ENCODE data around the gene ZNF396. TPM values are rescaled to one million over a fixed set of nuclear protein-coding genes. Genes with fewer than 3 reads are reported as not detected.

Gene ZNF396
- polyA plus RNA-seq, 2 of the 4 experiments (the other 2 are of a cell fraction) = 0.94 to 1.3 TPM

DNA sequence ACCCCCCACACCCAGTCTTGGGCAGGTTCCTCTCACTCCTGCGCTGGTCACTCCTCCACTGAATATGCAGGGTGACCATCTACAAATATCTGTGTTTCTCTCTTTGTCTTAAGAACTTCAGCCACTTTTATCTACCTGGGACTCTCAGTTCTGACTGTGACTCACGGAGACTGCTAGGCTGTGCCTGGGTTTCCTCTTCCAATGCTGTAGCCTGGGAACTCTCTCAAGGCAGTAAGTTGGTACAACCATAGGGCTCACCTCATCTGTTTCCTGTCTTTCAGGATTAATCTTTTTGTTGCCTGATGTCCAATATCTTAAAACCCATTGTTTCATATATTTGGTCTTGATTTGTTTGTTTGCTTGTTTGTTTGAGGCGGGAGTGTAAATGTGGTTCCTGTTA lies 47.2 kb upstream of the ZNF396 start (continued):
- TF ChIP-seq, protein P1, sequence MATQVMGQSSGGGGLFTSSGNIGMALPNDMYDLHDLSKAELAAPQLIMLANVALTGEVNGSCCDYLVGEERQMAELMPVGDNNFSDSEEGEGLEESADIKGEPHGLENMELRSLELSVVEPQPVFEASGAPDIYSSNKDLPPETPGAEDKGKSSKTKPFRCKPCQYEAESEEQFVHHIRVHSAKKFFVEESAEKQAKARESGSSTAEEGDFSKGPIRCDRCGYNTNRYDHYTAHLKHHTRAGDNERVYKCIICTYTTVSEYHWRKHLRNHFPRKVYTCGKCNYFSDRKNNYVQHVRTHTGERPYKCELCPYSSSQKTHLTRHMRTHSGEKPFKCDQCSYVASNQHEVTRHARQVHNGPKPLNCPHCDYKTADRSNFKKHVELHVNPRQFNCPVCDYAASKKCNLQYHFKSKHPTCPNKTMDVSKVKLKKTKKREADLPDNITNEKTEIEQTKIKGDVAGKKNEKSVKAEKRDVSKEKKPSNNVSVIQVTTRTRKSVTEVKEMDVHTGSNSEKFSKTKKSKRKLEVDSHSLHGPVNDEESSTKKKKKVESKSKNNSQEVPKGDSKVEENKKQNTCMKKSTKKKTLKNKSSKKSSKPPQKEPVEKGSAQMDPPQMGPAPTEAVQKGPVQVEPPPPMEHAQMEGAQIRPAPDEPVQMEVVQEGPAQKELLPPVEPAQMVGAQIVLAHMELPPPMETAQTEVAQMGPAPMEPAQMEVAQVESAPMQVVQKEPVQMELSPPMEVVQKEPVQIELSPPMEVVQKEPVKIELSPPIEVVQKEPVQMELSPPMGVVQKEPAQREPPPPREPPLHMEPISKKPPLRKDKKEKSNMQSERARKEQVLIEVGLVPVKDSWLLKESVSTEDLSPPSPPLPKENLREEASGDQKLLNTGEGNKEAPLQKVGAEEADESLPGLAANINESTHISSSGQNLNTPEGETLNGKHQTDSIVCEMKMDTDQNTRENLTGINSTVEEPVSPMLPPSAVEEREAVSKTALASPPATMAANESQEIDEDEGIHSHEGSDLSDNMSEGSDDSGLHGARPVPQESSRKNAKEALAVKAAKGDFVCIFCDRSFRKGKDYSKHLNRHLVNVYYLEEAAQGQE (IDR thresholded peaks at IDR 0.05) = no peak
- no peak for TF ChIP-seq SMC3 (IDR thresholded peaks at IDR 0.05)
- TF ChIP-seq POLR2A (IDR thresholded peaks at IDR 0.05; ENCODE audit: low read length) = no peak
- TF ChIP-seq ESRRA (IDR thresholded peaks at IDR 0.05; ENCODE audit: borderline replicate concordance, low read length) = no peak

GRCh38 chr18:35422237-35422636 lies 45.1 kb upstream of the ZNF396 start:
- no peak for FAIRE-seq
- peaks cover 2% of the 10 kb centered on the region; the same call in 2 of the 3 replicates for H3K9me3 ChIP-seq
- DNase-seq (ENCODE audit: low read depth in 1 of 2, low spot score in 1 of 2) = no peak
- no peak overlapping the region for H3K4me3 ChIP-seq
- H3K27ac ChIP-seq = no peak overlapping the region
- ATAC-seq = no peak
- H3K4me1 ChIP-seq = no peaks in the 10 kb centered on the region
- H3K4me2 ChIP-seq = no peak overlapping the region
- POLR2A ChIA-PET = no interaction called here
- TF ChIP-seq TFCP2L1 (CRISPR knock-in tag; IDR thresholded peaks at IDR 0.05) = no peak
- TF ChIP-seq, protein P2, sequence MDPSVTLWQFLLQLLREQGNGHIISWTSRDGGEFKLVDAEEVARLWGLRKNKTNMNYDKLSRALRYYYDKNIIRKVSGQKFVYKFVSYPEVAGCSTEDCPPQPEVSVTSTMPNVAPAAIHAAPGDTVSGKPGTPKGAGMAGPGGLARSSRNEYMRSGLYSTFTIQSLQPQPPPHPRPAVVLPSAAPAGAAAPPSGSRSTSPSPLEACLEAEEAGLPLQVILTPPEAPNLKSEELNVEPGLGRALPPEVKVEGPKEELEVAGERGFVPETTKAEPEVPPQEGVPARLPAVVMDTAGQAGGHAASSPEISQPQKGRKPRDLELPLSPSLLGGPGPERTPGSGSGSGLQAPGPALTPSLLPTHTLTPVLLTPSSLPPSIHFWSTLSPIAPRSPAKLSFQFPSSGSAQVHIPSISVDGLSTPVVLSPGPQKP (IDR thresholded peaks at IDR 0.05; ENCODE audit: low read depth, low read length) = no peak
- TF ChIP-seq NFE2L2 (conservative IDR thresholded peaks at IDR 0.05; ENCODE audit: low read length) = no peak
- TF ChIP-seq MAX (IDR thresholded peaks at IDR 0.05) = no peak
- no peak for TF ChIP-seq CEBPB (IDR thresholded peaks at IDR 0.05)
- TF ChIP-seq CTCF (IDR thresholded peaks at IDR 0.05) = no peak
- no peak for TF ChIP-seq ZC3H11A (IDR thresholded peaks at IDR 0.05)
- TF ChIP-seq, protein P3, sequence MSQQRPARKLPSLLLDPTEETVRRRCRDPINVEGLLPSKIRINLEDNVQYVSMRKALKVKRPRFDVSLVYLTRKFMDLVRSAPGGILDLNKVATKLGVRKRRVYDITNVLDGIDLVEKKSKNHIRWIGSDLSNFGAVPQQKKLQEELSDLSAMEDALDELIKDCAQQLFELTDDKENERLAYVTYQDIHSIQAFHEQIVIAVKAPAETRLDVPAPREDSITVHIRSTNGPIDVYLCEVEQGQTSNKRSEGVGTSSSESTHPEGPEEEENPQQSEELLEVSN (IDR thresholded peaks at IDR 0.05; ENCODE audit: borderline replicate concordance, low read depth) = no peak
- TF ChIP-seq CBX2 (IDR thresholded peaks at IDR 0.05; ENCODE audit: borderline replicate concordance, low read depth) = no peak
- no peak for TF ChIP-seq RARB (CRISPR knock-in tag; IDR thresholded peaks at IDR 0.05)
- TF ChIP-seq POLR2A (IDR thresholded peaks at IDR 0.05; ENCODE audit: low read length) = no peak
- TF ChIP-seq EP300 (IDR thresholded peaks at IDR 0.05) = no peak
- no peak for TF ChIP-seq JUN (IDR thresholded peaks at IDR 0.05)
- no peak for TF ChIP-seq SMC3 (IDR thresholded peaks at IDR 0.05)
- no peak for TF ChIP-seq POLR2AphosphoS2 (conservative IDR thresholded peaks at IDR 0.05; ENCODE audit: low read length)
- TF ChIP-seq NR3C1 (IDR thresholded peaks at IDR 0.05) = no peak
- no peak for TF ChIP-seq HOXA7 (CRISPR knock-in tag; IDR thresholded peaks at IDR 0.05)
- no peak for TF ChIP-seq FOXS1 (CRISPR knock-in tag; IDR thresholded peaks at IDR 0.05)
- TF ChIP-seq CHD2 (IDR thresholded peaks at IDR 0.05; ENCODE audit: low read length, partially characterized antibody) = no peak
- WGBS (ENCODE audit: missing lambda C conversion rate) = 50% methylated on average over 2 of the region's 3 CpGs
- CTCF ChIA-PET = interaction anchor here (1.2 kb wide), 1 partner anchor 57 kb away, joined by 5 read pairs; no protein-coding TSS in a partner anchor
